Measurements from ENCODE around the gene MAP1A.
"Not testable (repeated sequence)": the region's sequence is repeated elsewhere in the genome, so short reads cannot be mapped to it uniquely, and the experiment has no call there.

Gene MAP1A

DNA sequence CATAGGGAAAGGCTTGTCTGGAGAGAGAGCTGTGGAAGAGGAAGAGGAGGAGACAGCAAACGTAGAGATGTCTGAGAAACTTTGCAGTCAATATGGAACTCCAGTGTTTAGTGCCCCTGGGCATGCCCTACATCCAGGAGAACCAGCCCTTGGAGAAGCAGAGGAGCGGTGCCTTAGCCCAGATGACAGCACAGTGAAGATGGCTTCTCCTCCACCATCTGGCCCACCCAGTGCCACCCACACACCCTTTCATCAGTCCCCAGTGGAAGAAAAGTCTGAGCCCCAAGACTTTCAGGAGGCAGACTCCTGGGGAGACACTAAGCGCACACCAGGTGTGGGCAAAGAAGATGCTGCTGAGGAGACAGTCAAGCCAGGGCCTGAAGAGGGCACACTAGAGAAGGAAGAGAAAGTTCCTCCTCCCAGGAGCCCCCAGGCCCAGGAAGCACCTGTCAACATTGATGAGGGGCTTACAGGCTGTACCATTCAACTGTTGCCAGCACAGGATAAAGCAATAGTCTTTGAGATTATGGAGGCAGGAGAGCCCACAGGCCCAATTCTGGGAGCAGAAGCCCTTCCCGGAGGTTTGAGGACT, 6.9 kb downstream of the MAP1A start:
- Histone ChIP-seq H3K9me3 (ENCODE audit: low read length) (no peaks in the 10 kb centered on the region), H3K27me3 (ENCODE audit: control insufficient read depth in 1 of 2, insufficient read depth in 2 of 2, low read length in 2 of 2) (no peaks in the 10 kb centered on the region), H3K36me3 (ENCODE audit: insufficient read depth, low read length) (peaks cover 48% of the 10 kb centered on the region), H3K27ac (ENCODE audit: low read depth, low read length) (no peak overlapping the region), H3K4me3 (ENCODE audit: low read depth in 1 of 2, low read length in 2 of 2) (no peak overlapping the region), H3K4me1 (ENCODE audit: insufficient read depth, low read length) (peaks cover 1% of the 10 kb centered on the region), H3K9ac (ENCODE audit: low read length) (no peak overlapping the region)

DNA sequence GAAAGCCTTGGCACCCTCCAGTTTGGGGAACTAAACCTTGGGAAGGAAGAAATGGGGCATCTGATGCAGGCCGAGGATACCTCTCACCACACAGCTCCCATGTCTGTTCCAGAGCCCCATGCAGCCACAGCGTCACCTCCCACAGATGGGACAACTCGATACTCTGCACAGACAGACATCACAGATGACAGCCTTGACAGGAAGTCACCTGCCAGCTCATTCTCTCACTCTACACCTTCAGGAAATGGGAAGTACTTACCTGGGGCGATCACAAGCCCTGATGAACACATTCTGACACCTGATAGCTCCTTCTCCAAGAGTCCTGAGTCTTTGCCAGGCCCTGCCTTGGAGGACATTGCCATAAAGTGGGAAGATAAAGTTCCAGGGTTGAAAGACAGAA, 7.7 kb downstream of the MAP1A start:
- no peak overlapping the region for H3K4me3 ChIP-seq (ENCODE audit: low read depth in 1 of 2, low read length in 2 of 2)
- H3K27ac ChIP-seq (ENCODE audit: low read depth, low read length) = no peak overlapping the region
- H3K27me3 ChIP-seq (ENCODE audit: control insufficient read depth in 1 of 2, insufficient read depth in 2 of 2, low read length in 2 of 2) = no peaks in the 10 kb centered on the region
- no peaks in the 10 kb centered on the region for H3K4me1 ChIP-seq (ENCODE audit: insufficient read depth, low read length)
- H3K36me3 ChIP-seq (ENCODE audit: insufficient read depth, low read length) = peaks cover 55% of the 10 kb centered on the region
- H3K9ac ChIP-seq (ENCODE audit: low read length) = no peak overlapping the region
- no peaks in the 10 kb centered on the region for H3K9me3 ChIP-seq (ENCODE audit: low read length)

DNA sequence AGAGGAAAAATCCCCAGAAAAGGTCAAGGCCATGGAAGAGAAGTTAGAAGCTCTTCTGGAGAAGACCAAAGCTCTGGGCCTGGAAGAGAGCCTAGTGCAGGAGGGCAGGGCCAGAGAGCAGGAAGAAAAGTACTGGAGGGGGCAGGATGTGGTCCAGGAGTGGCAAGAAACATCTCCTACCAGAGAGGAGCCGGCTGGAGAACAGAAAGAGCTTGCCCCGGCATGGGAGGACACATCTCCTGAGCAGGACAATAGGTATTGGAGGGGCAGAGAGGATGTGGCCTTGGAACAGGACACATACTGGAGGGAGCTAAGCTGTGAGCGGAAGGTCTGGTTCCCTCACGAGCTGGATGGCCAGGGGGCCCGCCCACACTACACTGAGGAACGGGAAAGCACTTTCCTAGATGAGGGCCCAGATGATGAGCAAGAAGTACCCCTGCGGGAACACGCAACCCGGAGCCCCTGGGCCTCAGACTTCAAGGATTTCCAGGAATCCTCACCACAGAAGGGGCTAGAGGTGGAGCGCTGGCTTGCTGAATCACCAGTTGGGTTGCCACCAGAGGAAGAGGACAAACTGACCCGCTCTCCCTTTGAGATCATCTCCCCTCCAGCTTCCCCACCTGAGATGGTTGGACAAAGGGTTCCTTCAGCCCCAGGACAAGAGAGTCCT, 9.0 kb downstream of the MAP1A start:
- Histone ChIP-seq H3K36me3 (ENCODE audit: insufficient read depth, low read length) (peaks cover 44% of the 10 kb centered on the region), H3K27ac (ENCODE audit: low read depth, low read length) (no peak overlapping the region), H3K9me3 (ENCODE audit: low read length) (no peaks in the 10 kb centered on the region), H3K4me1 (ENCODE audit: insufficient read depth, low read length) (peaks cover 2% of the 10 kb centered on the region), H3K27me3 (ENCODE audit: control insufficient read depth in 1 of 2, insufficient read depth in 2 of 2, low read length in 2 of 2) (no peaks in the 10 kb centered on the region), H3K4me3 (ENCODE audit: low read depth in 1 of 2, low read length in 2 of 2) (no peak overlapping the region), H3K9ac (ENCODE audit: low read length) (no peak overlapping the region)

DNA sequence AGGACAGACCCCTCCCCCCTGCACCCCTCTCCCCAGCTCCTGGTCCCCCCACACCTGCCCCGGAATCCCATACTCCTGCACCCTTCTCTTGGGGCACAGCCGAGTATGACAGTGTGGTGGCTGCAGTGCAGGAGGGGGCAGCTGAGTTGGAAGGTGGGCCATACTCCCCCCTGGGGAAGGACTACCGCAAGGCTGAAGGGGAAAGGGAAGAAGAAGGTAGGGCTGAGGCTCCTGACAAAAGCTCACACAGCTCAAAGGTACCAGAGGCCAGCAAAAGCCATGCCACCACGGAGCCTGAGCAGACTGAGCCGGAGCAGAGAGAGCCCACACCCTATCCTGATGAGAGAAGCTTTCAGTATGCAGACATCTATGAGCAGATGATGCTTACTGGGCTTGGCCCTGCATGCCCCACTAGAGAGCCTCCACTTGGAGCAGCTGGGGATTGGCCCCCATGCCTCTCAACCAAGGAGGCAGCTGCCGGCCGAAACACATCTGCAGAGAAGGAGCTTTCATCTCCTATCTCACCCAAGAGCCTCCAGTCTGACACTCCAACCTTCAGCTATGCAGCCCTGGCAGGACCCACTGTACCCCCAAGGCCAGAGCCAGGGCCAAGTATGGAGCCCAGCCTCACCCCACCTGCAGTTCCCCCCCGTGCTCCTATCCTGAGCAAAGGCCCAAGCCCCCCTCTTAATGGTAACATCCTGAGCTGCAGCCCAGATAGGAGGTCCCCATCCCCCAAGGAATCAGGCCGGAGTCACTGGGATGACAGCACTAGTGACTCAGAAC, 9.8 kb downstream of the MAP1A start:
- no peaks in the 10 kb centered on the region for H3K27me3 ChIP-seq (ENCODE audit: control insufficient read depth in 1 of 2, insufficient read depth in 2 of 2, low read length in 2 of 2)
- H3K9me3 ChIP-seq (ENCODE audit: low read length) = no peaks in the 10 kb centered on the region
- no peak overlapping the region for H3K4me3 ChIP-seq (ENCODE audit: low read depth in 1 of 2, low read length in 2 of 2)
- no peak overlapping the region for H3K27ac ChIP-seq (ENCODE audit: low read depth, low read length)
- H3K36me3 ChIP-seq (ENCODE audit: insufficient read depth, low read length) = peaks cover 36% of the 10 kb centered on the region
- no peak overlapping the region for H3K9ac ChIP-seq (ENCODE audit: low read length)
- peaks cover 9% of the 10 kb centered on the region for H3K4me1 ChIP-seq (ENCODE audit: insufficient read depth, low read length)

DNA sequence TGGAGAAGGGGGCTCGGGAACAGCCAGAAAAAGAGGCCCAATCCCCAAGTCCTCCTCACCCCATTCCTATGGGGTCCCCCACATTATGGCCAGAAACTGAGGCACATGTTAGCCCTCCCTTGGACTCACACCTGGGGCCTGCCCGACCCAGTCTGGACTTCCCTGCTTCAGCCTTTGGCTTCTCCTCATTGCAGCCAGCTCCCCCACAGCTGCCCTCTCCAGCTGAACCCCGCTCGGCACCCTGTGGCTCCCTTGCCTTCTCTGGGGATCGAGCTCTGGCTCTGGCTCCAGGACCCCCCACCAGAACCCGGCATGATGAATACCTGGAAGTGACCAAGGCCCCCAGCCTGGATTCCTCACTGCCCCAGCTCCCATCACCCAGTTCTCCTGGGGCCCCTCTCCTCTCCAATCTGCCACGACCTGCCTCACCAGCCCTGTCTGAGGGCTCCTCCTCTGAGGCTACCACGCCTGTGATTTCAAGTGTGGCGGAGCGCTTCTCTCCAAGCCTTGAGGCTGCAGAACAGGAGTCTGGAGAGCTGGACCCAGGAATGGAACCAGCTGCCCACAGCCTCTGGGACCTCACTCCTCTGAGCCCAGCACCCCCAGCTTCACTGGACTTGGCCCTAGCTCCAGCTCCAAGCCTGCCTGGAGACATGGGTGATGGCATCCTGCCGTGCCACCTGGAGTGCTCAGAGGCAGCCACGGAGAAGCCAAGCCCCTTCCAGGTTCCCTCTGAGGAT, 10.6 kb downstream of the MAP1A start:
- Histone ChIP-seq H3K27me3 (ENCODE audit: control insufficient read depth in 1 of 2, insufficient read depth in 2 of 2, low read length in 2 of 2) (no peaks in the 10 kb centered on the region), H3K9ac (ENCODE audit: low read length) (no peak overlapping the region), H3K36me3 (ENCODE audit: insufficient read depth, low read length) (peaks cover 29% of the 10 kb centered on the region), H3K9me3 (ENCODE audit: low read length) (no peaks in the 10 kb centered on the region), H3K27ac (ENCODE audit: low read depth, low read length) (no peak overlapping the region), H3K4me1 (ENCODE audit: insufficient read depth, low read length) (peaks cover 9% of the 10 kb centered on the region), H3K4me3 (ENCODE audit: low read depth in 1 of 2, low read length in 2 of 2) (no peak overlapping the region)

GRCh38 chr15:43528542-43529007, 11.2 kb downstream of the MAP1A start:
- H3K27ac ChIP-seq (ENCODE audit: low read depth, low read length) = no peak overlapping the region
- H3K9ac ChIP-seq (ENCODE audit: low read length) = no peak overlapping the region
- H3K9me3 ChIP-seq (ENCODE audit: low read length) = no peaks in the 10 kb centered on the region
- peaks cover 9% of the 10 kb centered on the region for H3K4me1 ChIP-seq (ENCODE audit: insufficient read depth, low read length)
- no peaks in the 10 kb centered on the region for H3K27me3 ChIP-seq (ENCODE audit: control insufficient read depth in 1 of 2, insufficient read depth in 2 of 2, low read length in 2 of 2)
- H3K36me3 ChIP-seq (ENCODE audit: insufficient read depth, low read length) = peaks cover 23% of the 10 kb centered on the region
- H3K4me3 ChIP-seq (ENCODE audit: low read depth in 1 of 2, low read length in 2 of 2) = no peak overlapping the region

DNA sequence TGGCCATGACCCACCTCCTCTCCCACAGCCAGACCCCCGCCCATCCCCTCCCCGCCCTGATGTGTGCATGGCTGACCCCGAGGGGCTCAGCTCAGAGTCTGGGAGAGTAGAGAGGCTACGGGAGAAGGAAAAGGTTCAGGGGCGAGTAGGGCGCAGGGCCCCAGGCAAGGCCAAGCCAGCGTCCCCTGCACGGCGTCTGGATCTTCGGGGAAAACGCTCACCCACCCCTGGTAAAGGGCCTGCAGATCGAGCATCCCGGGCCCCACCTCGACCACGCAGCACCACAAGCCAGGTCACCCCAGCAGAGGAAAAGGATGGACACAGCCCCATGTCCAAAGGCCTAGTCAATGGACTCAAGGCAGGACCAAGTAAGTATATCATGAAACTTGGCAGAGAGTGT, 11.7 kb downstream of the MAP1A start:
- H3K27me3 ChIP-seq (ENCODE audit: control insufficient read depth in 1 of 2, insufficient read depth in 2 of 2, low read length in 2 of 2) = no peaks in the 10 kb centered on the region
- H3K4me3 ChIP-seq (ENCODE audit: low read depth in 1 of 2, low read length in 2 of 2) = no peak overlapping the region
- no peak overlapping the region for H3K27ac ChIP-seq (ENCODE audit: low read depth, low read length)
- no peak overlapping the region for H3K9ac ChIP-seq (ENCODE audit: low read length)
- peaks cover 23% of the 10 kb centered on the region for H3K36me3 ChIP-seq (ENCODE audit: insufficient read depth, low read length)
- peaks cover 9% of the 10 kb centered on the region for H3K4me1 ChIP-seq (ENCODE audit: insufficient read depth, low read length)
- no peaks in the 10 kb centered on the region for H3K9me3 ChIP-seq (ENCODE audit: low read length)

DNA sequence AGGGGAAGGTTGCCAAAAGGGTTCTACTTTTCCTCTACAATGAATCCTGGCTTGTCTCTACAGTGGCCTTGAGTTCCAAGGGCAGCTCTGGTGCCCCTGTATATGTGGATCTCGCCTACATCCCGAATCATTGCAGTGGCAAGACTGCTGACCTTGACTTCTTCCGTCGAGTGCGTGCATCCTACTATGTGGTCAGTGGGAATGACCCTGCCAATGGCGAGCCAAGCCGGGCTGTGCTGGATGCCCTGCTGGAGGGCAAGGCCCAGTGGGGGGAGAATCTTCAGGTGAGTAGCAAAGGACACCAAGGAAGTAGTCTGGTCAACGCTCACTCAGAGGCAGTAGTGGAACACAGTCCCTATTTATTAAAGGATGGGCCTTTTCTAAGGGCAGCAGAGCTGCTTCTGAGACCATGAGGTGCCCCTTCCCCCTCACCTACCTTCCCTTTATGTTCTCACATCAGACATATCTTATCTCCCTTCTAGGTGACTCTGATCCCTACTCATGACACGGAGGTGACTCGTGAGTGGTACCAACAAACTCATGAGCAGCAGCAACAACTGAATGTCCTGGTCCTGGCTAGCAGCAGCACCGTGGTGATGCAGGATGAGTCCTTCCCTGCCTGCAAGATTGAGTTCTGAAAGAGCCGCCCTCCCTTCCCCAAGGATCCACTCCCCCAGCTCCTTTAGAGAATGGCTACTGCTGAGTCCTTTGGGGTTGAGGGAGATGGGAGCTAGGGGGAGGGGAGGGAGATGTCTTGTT, 12.4 kb downstream of the MAP1A start:
- Histone ChIP-seq H3K27ac (ENCODE audit: low read depth, low read length) (no peak overlapping the region), H3K36me3 (ENCODE audit: insufficient read depth, low read length) (peaks cover 27% of the 10 kb centered on the region), H3K9ac (ENCODE audit: low read length) (no peak overlapping the region), H3K27me3 (ENCODE audit: control insufficient read depth in 1 of 2, insufficient read depth in 2 of 2, low read length in 2 of 2) (no peaks in the 10 kb centered on the region), H3K9me3 (ENCODE audit: low read length) (no peaks in the 10 kb centered on the region), H3K4me1 (ENCODE audit: insufficient read depth, low read length) (peaks cover 9% of the 10 kb centered on the region), H3K4me3 (ENCODE audit: low read depth in 1 of 2, low read length in 2 of 2) (no peak overlapping the region)

DNA sequence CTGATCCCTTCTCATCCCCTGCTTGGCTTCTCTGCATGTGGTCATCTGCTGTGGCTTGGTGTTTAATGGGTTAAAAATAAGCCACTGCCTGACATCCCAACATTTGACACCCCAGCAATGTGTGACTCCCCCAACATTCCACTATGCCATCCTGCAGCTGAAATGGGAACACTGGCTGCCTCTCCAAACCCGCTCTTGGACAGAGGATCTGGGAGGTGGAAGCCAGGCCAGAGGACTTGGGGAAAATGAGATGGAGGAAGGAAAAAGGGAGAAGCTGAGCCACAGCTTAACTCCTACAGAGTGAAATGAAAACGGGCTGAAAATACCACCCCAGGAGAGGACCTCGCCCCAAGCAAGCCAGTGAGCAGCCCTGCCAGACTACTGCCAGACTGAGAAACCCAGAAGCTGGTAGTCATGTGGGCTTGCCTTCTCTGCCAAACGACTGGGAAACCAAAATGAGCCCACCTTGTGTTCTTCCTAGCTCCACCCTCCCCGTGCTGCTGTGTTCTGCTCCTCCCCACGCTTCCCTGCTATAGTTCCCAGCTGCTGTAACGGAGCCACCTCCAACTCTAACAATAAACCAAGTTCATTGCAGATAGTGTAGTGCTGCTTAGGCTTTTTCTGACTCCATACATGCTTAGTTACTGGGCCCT, 13.7 kb downstream of the MAP1A start:
- peaks cover 28% of the 10 kb centered on the region for H3K36me3 ChIP-seq (ENCODE audit: insufficient read depth, low read length)
- peaks cover 9% of the 10 kb centered on the region for H3K4me1 ChIP-seq (ENCODE audit: insufficient read depth, low read length)
- H3K27ac ChIP-seq (ENCODE audit: low read depth, low read length) = no peak overlapping the region

DNA sequence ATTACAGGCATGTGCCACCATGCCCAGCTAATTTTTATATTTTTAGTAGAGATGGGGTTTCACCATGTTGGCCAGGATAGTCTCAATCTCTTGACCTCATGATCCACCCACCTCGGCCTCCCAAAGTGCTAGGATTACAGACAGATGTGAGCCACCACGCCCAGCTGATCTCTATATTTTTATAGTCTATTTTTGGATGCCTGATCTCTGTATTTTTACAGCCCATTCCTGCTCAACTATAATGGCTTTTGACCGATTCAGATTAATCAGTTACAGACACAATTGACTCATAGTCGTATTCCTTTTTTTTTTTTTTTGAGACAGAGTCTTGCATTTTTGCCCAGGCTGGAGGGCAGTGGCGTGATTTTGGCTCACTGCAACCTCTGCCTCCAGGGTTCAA, 15.4 kb downstream of the MAP1A start:
- H3K9ac ChIP-seq (ENCODE audit: low read length); H3K27ac ChIP-seq (ENCODE audit: low read depth, low read length); H3K4me3 ChIP-seq (ENCODE audit: low read depth in 1 of 2, low read length in 2 of 2); H3K9me3 ChIP-seq (ENCODE audit: low read length); H3K27me3 ChIP-seq (ENCODE audit: control insufficient read depth in 1 of 2, insufficient read depth in 2 of 2, low read length in 2 of 2); H3K4me1 ChIP-seq (ENCODE audit: insufficient read depth, low read length): not testable (repeated sequence)
- H3K36me3 ChIP-seq (ENCODE audit: insufficient read depth, low read length) = peaks cover 28% of the 10 kb centered on the region

More for the DNA sequence above, 13.7 kb downstream of the MAP1A start:
- Histone ChIP-seq H3K27me3 (ENCODE audit: control insufficient read depth in 1 of 2, insufficient read depth in 2 of 2, low read length in 2 of 2) (no peaks in the 10 kb centered on the region), H3K9me3 (ENCODE audit: low read length) (no peaks in the 10 kb centered on the region), H3K9ac (ENCODE audit: low read length) (no peak overlapping the region), H3K4me3 (ENCODE audit: low read depth in 1 of 2, low read length in 2 of 2) (no peak overlapping the region)

Measured in muscle layer of colon (tissue), 2 donors.